H1 (cell line): Measurements from ENCODE around the gene THYN1. TPM values are rescaled to one million over a fixed set of nuclear protein-coding genes. Genes with fewer than 3 reads are reported as not detected.

ENCODE experiments used
- ATF3 ChIP-seq: IDR thresholded peaks from 2 replicates; pipeline ENCODE4 v1.6.1; 2011; ENCODE audit warnings: low read depth, mild to moderate bottlenecking, low read length; ENCODE audit not compliant: insufficient read depth
- BACH1 ChIP-seq: IDR thresholded peaks from 2 replicates; pipeline ENCODE4 v1.6.1; 2012; ENCODE audit warnings: low read length, improper control_type of control experiment
- BCL11A ChIP-seq, 2 experiments: IDR thresholded peaks; one replicate each; pipeline ENCODE4 v1.6.1; 2011; ENCODE audit warnings: low read depth in 2 of 2, low read length in 2 of 2, mild to moderate bottlenecking in 2 of 2
- CHD1 ChIP-seq: IDR thresholded peaks from 2 replicates; pipeline ENCODE4 v1.6.1; 2012; ENCODE audit warnings: low read depth, low read length, improper control_type of control experiment
- CREB1 ChIP-seq: IDR thresholded peaks from 2 replicates; pipeline ENCODE4 v1.6.1; 2012; ENCODE audit warnings: inconsistent platforms
- CTCF ChIP-seq, 3 experiments: IDR thresholded peaks; 1 replicate in 2 of 3; 2 replicates in 1 of 3; pipeline versions ENCODE4 v1.5.1 to v1.6.1; 2011; ENCODE audit warnings: low read length in 3 of 3, mild to moderate bottlenecking in 3 of 3, inconsistent platforms in 2 of 3, low read depth in 1 of 3, moderate library complexity in 1 of 3; ENCODE audit not compliant: insufficient read depth in 1 of 3; ENCODE audit errors: control extremely low read depth in 1 of 3
- EGR1 ChIP-seq: IDR thresholded peaks from 2 replicates; pipeline ENCODE4 v1.6.1; 2011; ENCODE audit warnings: low read depth, low read length, borderline replicate concordance
- GTF2F1 ChIP-seq: IDR thresholded peaks from 2 replicates; pipeline ENCODE4 v1.6.1; 2012; ENCODE audit warnings: low read depth, low read length, improper control_type of control experiment, borderline replicate concordance
- JUN ChIP-seq: IDR thresholded peaks from 2 replicates; pipeline ENCODE4 v1.6.1; 2011; ENCODE audit warnings: low read depth, mild to moderate bottlenecking, improper control_type of control experiment, low read length
- KDM5A ChIP-seq: fragments of 200-600 bp; IDR thresholded peaks from 2 replicates; pipeline ENCODE4 v1.7.1; 2012; ENCODE audit warnings: mild to moderate bottlenecking, low read length, inconsistent platforms, mixed read lengths
- NRF1 ChIP-seq: IDR thresholded peaks from 2 replicates; pipeline ENCODE4 v1.6.1; 2011; ENCODE audit warnings: mild to moderate bottlenecking, low read depth, low read length, improper control_type of control experiment
- SAP30 ChIP-seq: fragments of 300-600 bp; sonication (generic); IDR thresholded peaks from 2 replicates; pipeline ENCODE4 v1.7.1; 2012; ENCODE audit warnings: low read length, moderate library complexity, mild to moderate bottlenecking, inconsistent platforms; ENCODE audit not compliant: insufficient read depth, insufficient replicate concordance
- SIRT6 ChIP-seq: IDR thresholded peaks from one replicate; pipeline ENCODE4 v1.7.1; 2012; ENCODE audit warnings: low read length, inconsistent platforms
- SUZ12 ChIP-seq: fragments of 200-600 bp; sonication (generic); IDR thresholded peaks from 2 replicates; pipeline ENCODE4 v1.6.1; 2012; ENCODE audit warnings: mild to moderate bottlenecking, inconsistent platforms, low read length, moderate library complexity, mixed read lengths
- TAF1 ChIP-seq: IDR thresholded peaks from 2 replicates; pipeline ENCODE4 v1.6.1; 2011; ENCODE audit warnings: mild to moderate bottlenecking, low read depth, low read length
- TAF7 ChIP-seq: optimal IDR thresholded peaks from 2 replicates; pipeline ENCODE3; 2011; ENCODE audit warnings: low read depth, mild to moderate bottlenecking, inconsistent platforms, low read length, moderate library complexity, borderline replicate concordance
- TBP ChIP-seq: IDR thresholded peaks from 2 replicates; pipeline ENCODE4 v1.6.1; 2011; ENCODE audit warnings: low read depth, low read length, improper control_type of control experiment
- USF2 ChIP-seq: IDR thresholded peaks from 2 replicates; pipeline ENCODE4 v1.6.1; 2011; ENCODE audit warnings: low read length, improper control_type of control experiment
- polyA plus RNA-seq, 7 experiments: library from polyadenylated mRNA; depleted of rRNA in 3 of 7; stranded (reverse) in 5 of 7; unstranded in 2 of 7; fragments of >200 nt in 5 of 7; fragments of 200-250 nt in 2 of 7; gene quantifications; 1 replicate in 5 of 7; 2 replicates in 1 of 7; 4 replicates in 1 of 7; pipeline versions ENCODE4 v1.2.1 to v1.2.3, GENCODE V29; 2011 to 2013; ENCODE audit warnings: missing spikeins in 2 of 7, mixed read lengths in 2 of 7
- total RNA-seq: library from RNA; stranded (reverse); fragmentation: NEBNext Ultra II Directional; extraction: Animal tissue kit (Norgen Biotek cat#: 25700); gene quantifications from 2 replicates; pipeline ENCODE4 v1.2.1, GENCODE V29; 2021

The THYN1 gene
- total and polyA plus RNA-seq, 2 of the 8 experiments (the other 6 are each of a cell fraction or from before 2014, with no cell fraction given): 77.3 to 95.1 TPM

GRCh38 chr11:134253188-134253993 is at the start of gene THYN1, which contains the start of gene ACAD8 (continued):
- TF ChIP-seq ATF3 (no peak), CREB1 (peak; percentile 59), GTF2F1 (no peak), SAP30 (no peak), CHD1 (no peak), NRF1 (0 out of 2 replicates have a peak, but pooled peaks have one; percentile 15), EGR1 (no peak; the same call in 1 of the 2 replicates), CTCF (IDR thresholded peaks at IDR 0.05; ENCODE audit: control extremely low read depth in 1 of 3, insufficient read depth in 1 of 3, low read depth in 1 of 3, low read length in 3 of 3) (no peak), SIRT6 (no peak), TAF7 (peak; percentile 53), TBP (peak; percentile 79), USF2 (no peak), BACH1 (no peak), SUZ12 (no peak), KDM5A (no peak), JUN (no peak), TAF1 (peak; percentile 90), BCL11A (IDR thresholded peaks at IDR 0.05; ENCODE audit: low read depth in 2 of 2, low read length in 2 of 2) (no peak)
